Brain microvascular endothelial cell (primary cell): ENCODE measurements around the gene EXOC1.

Experiments used
- DNase-seq: peaks from one replicate; pipeline ENCODE4 v3.0.0-alpha.2; 2020
- H3K27ac ChIP-seq: fragments of 250-450 bp; sonication (Bioruptor Pico); 2 replicates; pipeline ENCODE4 v1.5.1; 2020; ENCODE audit warnings: mild to moderate bottlenecking, moderate library complexity
- H3K27me3 ChIP-seq: fragments of 250-450 bp; sonication (Bioruptor Pico); replicated peaks from 2 replicates; pipeline ENCODE4 v1.5.1; 2020; ENCODE audit warnings: mild to moderate bottlenecking
- H3K36me3 ChIP-seq: fragments of 250-450 bp; sonication (Bioruptor Pico); replicated peaks from 2 replicates; pipeline ENCODE4 v1.5.1; 2020; ENCODE audit warnings: mild to moderate bottlenecking
- H3K4me3 ChIP-seq: 2 replicates; pipeline ENCODE4 v1.5.1; 2011; ENCODE audit warnings: low read depth, mild to moderate bottlenecking, control low read depth, low read length, moderate library complexity
- CTCF ChIP-seq: IDR thresholded peaks from 2 replicates; pipeline ENCODE4 v1.5.1; 2011; ENCODE audit warnings: low read depth, mild to moderate bottlenecking, moderate library complexity, low read length, control low read depth, inconsistent platforms; ENCODE audit errors: missing control alignments
- in situ Hi-C: cut with HindIII; loops from 2 replicates; pipeline ENCODE4 v1.10.0; 2017; ENCODE audit warnings: low sequenced_read_pairs, low pct_ligation_motif_present

EXOC1 gene

GRCh38 chr4:55868581-55869090 lies 15.2 kb downstream of the EXOC1 start:
- DNase-seq: no peak
- in situ Hi-C loops: no loop called here
- Histone ChIP-seq H3K4me3 (no peak overlapping the region), H3K27ac (no peak overlapping the region), H3K36me3 (peaks cover 24% of the 10 kb centered on the region), H3K27me3 (no peaks in the 10 kb centered on the region)
- TF ChIP-seq CTCF: no peak

GRCh38 chr4:55871299-55871800 lies 17.9 kb downstream of the EXOC1 start:
- in situ Hi-C loops: no loop called here
- H3K36me3 ChIP-seq: peaks cover 24% of the 10 kb centered on the region

GRCh38 chr4:55874831-55875230 lies 21.4 kb downstream of the EXOC1 start:
- Histone ChIP-seq H3K27me3 (no peaks in the 10 kb centered on the region), H3K36me3 (peaks cover 22% of the 10 kb centered on the region), H3K27ac (no peak overlapping the region), H3K4me3 (no peak overlapping the region)
- no peak for TF ChIP-seq CTCF
- no peak for DNase-seq
- in situ Hi-C loops: no loop called here

More at GRCh38 chr4:55871299-55871800, 17.9 kb downstream of the EXOC1 start:
- Histone ChIP-seq H3K27ac (no peak overlapping the region), H3K4me3 (no peak overlapping the region), H3K27me3 (no peaks in the 10 kb centered on the region)
- no peak for DNase-seq
- no peak for TF ChIP-seq CTCF

GRCh38 chr4:55876387-55876786 lies 22.9 kb downstream of the EXOC1 start:
- peaks cover 18% of the 10 kb centered on the region for H3K36me3 ChIP-seq
- no peak overlapping the region for H3K4me3 ChIP-seq
- no peak for DNase-seq
- no peaks in the 10 kb centered on the region for H3K27me3 ChIP-seq
- H3K27ac ChIP-seq: no peak overlapping the region
- no peak for TF ChIP-seq CTCF
- in situ Hi-C loops: no loop called here

GRCh38 chr4:55879224-55879623 lies 25.8 kb downstream of the EXOC1 start:
- Histone ChIP-seq H3K36me3 (peaks cover 25% of the 10 kb centered on the region), H3K27me3 (no peaks in the 10 kb centered on the region)
- in situ Hi-C loops: no loop called here

More at GRCh38 chr4:55879224-55879623, 25.8 kb downstream of the EXOC1 start:
- TF ChIP-seq CTCF: no peak
- Histone ChIP-seq H3K4me3 (no peak overlapping the region), H3K27ac (no peak overlapping the region)
- DNase-seq: no peak
